Kidney (tissue), 14 donors: Measurements from ENCODE around the gene SERPINB5. TPM values are rescaled to one million over a fixed set of nuclear protein-coding genes. Genes with fewer than 3 reads are reported as not detected.

Experiments
- DNase-seq, 5 donors: peaks; one replicate each; pipeline ENCODE4 v3.0.0-alpha.2; 2013 to 2020
- FAIRE-seq: peaks from 2 replicates; lab custom pipeline; 2012; peaks lifted over from hg19 to GRCh38; lab: Jason Lieb, UNC
- H3K27ac ChIP-seq, 2 donors: one replicate each; pipeline ENCODE4 v1.7.0; 2013; ENCODE audit warnings: low read depth in 2 of 2, low read length in 2 of 2, inconsistent platforms in 1 of 2
- H3K27me3 ChIP-seq: one replicate; pipeline ENCODE4 v1.7.1; 2013; ENCODE audit warnings: low read length, inconsistent platforms; ENCODE audit not compliant: control insufficient read depth, insufficient read depth
- H3K36me3 ChIP-seq, 3 donors: one replicate each; pipeline versions ENCODE4 v1.7.0 to v1.7.1; 2013; ENCODE audit warnings: low read length in 3 of 3, control low read depth in 1 of 3, inconsistent platforms in 1 of 3; ENCODE audit not compliant: insufficient read depth in 3 of 3, control insufficient read depth in 2 of 3
- H3K4me1 ChIP-seq, 3 donors: one replicate each; pipeline versions ENCODE4 v1.7.0 to v1.7.1; 2013; ENCODE audit warnings: low read length in 3 of 3, inconsistent platforms in 1 of 3, low read depth in 1 of 3; ENCODE audit not compliant: control insufficient read depth in 2 of 3, insufficient read depth in 2 of 3
- H3K4me3 ChIP-seq, 3 donors: one replicate each; pipeline versions ENCODE4 v1.7.0 to v1.8.1; 2013; ENCODE audit warnings: low read length in 3 of 3, control low read depth in 1 of 3, inconsistent platforms in 1 of 3
- H3K9ac ChIP-seq, 3 donors: one replicate each; pipeline versions ENCODE4 v1.7.0 to v1.7.1; 2013; ENCODE audit warnings: low read length in 3 of 3, control low read depth in 1 of 3, inconsistent platforms in 1 of 3
- H3K9me3 ChIP-seq, 3 donors: one replicate each; pipeline versions ENCODE4 v1.7.0 to v1.7.1; 2013; ENCODE audit warnings: low read length in 3 of 3, control low read depth in 1 of 3, inconsistent platforms in 1 of 3; ENCODE audit not compliant: control insufficient read depth in 2 of 3, insufficient read depth in 1 of 3
- CTCF ChIP-seq: IDR thresholded peaks from 3 replicates; pipeline ENCODE4 v1.5.1; 2012; ENCODE audit warnings: mild to moderate bottlenecking, moderate library complexity, borderline replicate concordance; ENCODE audit not compliant: insufficient read depth; ENCODE audit errors: extremely low read depth
- intact Hi-C: fragments of 100-400 bp; cut with DNase I; formaldehyde crosslinking; loops from one replicate; pipeline ENCODE4 v1.11.1; 2022
- polyA plus RNA-seq: library from polyadenylated mRNA; stranded (reverse); fragments of 350-450 nt; fragmentation: Illumina TruSeq; extraction: RNeasy Lipid Tissue Mini Kit (QIAGEN cat#74804); gene quantifications from one replicate; pipeline ENCODE4 v1.2.3, GENCODE V29; 2014; ENCODE audit warnings: low read depth, low replicate concordance; ENCODE audit not compliant: insufficient read depth
- total RNA-seq: library from RNA; stranded (reverse); fragmentation: NEBNext Ultra II Directional; extraction: Animal tissue kit (Norgen Biotek cat#: 25700); gene quantifications from one replicate; pipeline ENCODE4 v1.2.1, GENCODE V29; 2021
- donor health status: control.
- donor health status: control.
- donor health status: control.
- donor health status: control.
- donor health status: control.
- donor health status: DM: yes; HTN: yes; CAD: no.
- donor health status: Normal renal cell carcinoma (clear cell type).

The SERPINB5 gene
- total and polyA plus RNA-seq, 2 donors from 2014 or later, result not detected

- H3K9ac ChIP-seq, result no peak overlapping the region
- H3K4me3 ChIP-seq, result no peak overlapping the region
- no peak overlapping the region for H3K27ac ChIP-seq
- H3K36me3 ChIP-seq, result no peaks in the 10 kb centered on the region
- H3K9me3 ChIP-seq, result no peaks in the 10 kb centered on the region
- no peaks in the 10 kb centered on the region for H3K27me3 ChIP-seq
- TF ChIP-seq CTCF, result no peak
- no peaks in the 10 kb centered on the region for H3K4me1 ChIP-seq
- DNase-seq (no peak), FAIRE-seq (no peak)
- intact Hi-C loops, result no loop called here
These were observed 442 bp downstream of the SERPINB5 start for GRCh38 chr18:63477200-63477599.

- Histone ChIP-seq H3K27me3 (no peaks in the 10 kb centered on the region), H3K36me3 (no peaks in the 10 kb centered on the region), H3K4me1 (no peaks in the 10 kb centered on the region), H3K4me3 (no peak overlapping the region), H3K27ac (no peak overlapping the region), H3K9ac (no peak overlapping the region), H3K9me3 (no peaks in the 10 kb centered on the region)
- intact Hi-C loops, result no loop called here
- TF ChIP-seq CTCF, result no peak
- DNase-seq, result no peak
- no peak for FAIRE-seq
These were observed 1.2 kb downstream of the SERPINB5 start for GRCh38 chr18:63477968-63478367.

GRCh38 chr18:63479826-63480225 is 3.1 kb downstream of the SERPINB5 start:
- Histone ChIP-seq H3K36me3 (no peaks in the 10 kb centered on the region), H3K9ac (no peak overlapping the region), H3K4me1 (no peaks in the 10 kb centered on the region), H3K9me3 (no peaks in the 10 kb centered on the region), H3K27ac (no peak overlapping the region), H3K4me3 (no peak overlapping the region), H3K27me3 (no peaks in the 10 kb centered on the region)
- TF ChIP-seq CTCF, result no peak
- DNase-seq, result no peak
- intact Hi-C loops, result no loop called here
- no peak for FAIRE-seq

- DNase-seq (no peak), FAIRE-seq (no peak)
- H3K4me1 ChIP-seq, result no peaks in the 10 kb centered on the region
- no peak overlapping the region for H3K9ac ChIP-seq
- intact Hi-C loops, result no loop called here
- H3K9me3 ChIP-seq, result no peaks in the 10 kb centered on the region
- no peaks in the 10 kb centered on the region for H3K36me3 ChIP-seq
- TF ChIP-seq CTCF, result no peak
- no peak overlapping the region for H3K27ac ChIP-seq
- no peaks in the 10 kb centered on the region for H3K27me3 ChIP-seq
- no peak overlapping the region for H3K4me3 ChIP-seq
These were observed 3.7 kb downstream of the SERPINB5 start for GRCh38 chr18:63480476-63480875.
